Stimulated activated CD8-positive, alpha-beta memory T cell treated with anti-CD3 and anti-CD28 coated beads, Interleukin-12 subunit alpha, Interleukin-12 subunit beta, amount 100 ng/mL, for 1 hour (primary cell): ENCODE results near the gene HSPA6.
A peak's percentile ranks its signal among the peaks of the same experiment; 100 is the strongest.
"Not testable (repeated sequence)": the region's sequence is repeated elsewhere in the genome, so short reads cannot be mapped to it uniquely, and the experiment has no call there.

Experiments
- DNase-seq: peaks from one replicate; pipeline ENCODE4 v3.0.0-alpha.2; 2020; ENCODE audit warnings: low read depth

Gene HSPA6

GRCh38 chr1:161503394-161503748 lies 21.0 kb upstream of the HSPA6 start:
- no peak for DNase-seq

- no peak for DNase-seq
Observed at GRCh38 chr1:161505686-161506085, 18.7 kb upstream of the HSPA6 start.

DNA sequence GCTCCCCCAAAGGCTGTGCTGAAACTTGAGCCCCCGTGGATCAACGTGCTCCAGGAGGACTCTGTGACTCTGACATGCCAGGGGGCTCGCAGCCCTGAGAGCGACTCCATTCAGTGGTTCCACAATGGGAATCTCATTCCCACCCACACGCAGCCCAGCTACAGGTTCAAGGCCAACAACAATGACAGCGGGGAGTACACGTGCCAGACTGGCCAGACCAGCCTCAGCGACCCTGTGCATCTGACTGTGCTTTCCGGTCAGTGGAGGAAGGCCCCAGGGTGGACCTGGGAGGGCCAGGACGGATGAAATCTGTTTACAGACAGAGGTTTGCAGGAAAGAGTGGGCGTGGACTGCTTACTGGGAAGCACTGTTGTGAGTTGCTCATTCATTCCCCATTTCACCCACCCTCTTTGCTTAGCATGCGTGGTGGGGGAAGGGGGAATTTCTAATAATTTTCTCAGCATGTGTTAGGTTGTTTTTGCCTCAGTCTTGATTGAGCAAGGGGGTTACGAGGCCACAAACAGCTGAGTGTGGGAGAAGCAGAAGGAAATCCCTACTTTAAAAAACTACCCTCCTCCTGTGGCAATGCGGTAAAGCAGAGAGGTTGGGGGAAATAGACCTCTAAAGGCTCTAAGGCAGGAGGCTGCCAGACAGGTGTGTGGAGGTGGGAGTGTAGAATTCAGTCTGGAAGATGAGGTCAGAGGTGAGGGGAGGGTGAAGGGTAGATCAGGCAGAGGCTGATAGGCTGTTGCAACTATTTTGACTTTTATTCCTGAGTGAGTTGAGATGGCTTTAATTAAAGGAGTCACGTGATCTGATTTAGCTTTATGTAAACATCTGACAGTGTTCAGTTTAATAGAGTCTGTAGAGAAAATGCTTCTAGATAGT lies 17.8 kb upstream of the HSPA6 start:
- DNase-seq = no peak

GRCh38 chr1:161510477-161510876 lies 13.9 kb upstream of the HSPA6 start:
- no peak for DNase-seq

GRCh38 chr1:161511018-161511755 lies 13.2 kb upstream of the HSPA6 start:
- no peak for DNase-seq

DNA sequence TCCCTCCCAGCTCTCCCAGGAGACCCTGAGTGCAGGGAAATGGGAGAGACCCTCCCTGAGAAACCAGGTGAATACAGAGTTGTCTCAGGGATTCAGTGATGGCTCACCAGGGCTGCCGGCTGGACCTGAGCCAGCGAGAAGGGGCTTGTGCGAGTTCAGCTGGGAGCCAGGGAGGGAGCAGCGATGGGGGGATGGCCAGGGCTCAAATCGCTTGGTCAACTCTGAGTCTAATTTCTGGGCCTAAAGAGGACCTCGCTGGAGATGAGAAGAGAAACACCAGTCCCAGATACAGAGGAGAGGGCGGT lies 12.6 kb upstream of the HSPA6 start:
- DNase-seq = no peak

DNA sequence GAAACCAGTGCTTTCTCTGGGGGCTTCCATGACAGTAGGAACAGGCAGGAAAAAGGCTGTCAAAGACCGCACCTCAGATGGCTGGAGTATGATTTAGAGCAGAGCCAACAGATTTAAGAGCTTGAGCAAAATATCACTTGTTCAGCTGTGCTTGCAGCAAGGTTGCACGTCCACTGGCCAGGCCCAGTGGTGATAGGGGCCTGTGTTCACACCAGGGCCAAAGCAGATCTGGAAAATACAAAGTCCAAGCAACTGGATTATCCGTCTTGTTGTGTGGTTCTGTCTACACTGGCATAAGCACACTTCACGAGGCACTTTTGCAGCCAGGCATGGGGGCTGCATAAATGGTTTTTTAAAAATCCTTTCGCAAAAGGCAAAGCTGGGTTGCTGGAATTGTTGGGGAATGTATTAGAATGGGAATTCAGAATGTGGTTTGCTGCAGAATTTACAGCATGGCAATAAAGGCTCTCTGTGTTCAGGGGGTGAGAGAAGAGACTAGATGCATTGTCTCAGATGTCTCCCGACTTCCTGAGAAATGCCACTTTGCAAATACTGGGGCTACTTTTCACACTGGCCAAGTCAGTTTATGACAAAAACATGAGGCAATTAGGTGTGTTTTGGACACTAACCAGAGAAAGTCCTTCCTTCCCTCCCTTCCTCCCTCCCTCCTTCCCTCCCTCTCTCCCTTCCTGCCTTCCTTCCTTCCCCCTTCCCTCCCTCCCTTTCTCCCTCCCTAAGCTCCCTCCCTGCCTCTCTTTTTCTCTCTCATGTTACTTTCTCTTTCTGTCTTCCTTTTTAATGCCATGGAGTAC lies 11.5 kb upstream of the HSPA6 start:
- not testable (repeated sequence) for DNase-seq

DNA sequence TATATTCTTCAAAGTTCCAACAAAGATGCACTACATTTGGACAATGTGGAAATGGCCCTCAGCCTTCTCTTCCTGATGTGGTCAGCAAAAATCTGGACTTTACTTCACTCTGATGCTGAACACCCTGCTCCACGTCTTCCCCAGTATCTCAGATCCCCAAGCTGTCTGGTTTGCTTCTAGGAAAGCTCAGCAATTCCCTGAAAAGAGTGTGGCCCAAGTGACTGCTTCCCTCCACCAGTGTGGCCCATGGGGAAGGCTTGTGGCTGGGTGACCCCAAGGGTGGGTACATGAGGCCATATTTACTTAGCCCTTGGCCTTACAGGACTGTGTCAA lies 10.9 kb upstream of the HSPA6 start:
- DNase-seq = not testable (repeated sequence)

DNA sequence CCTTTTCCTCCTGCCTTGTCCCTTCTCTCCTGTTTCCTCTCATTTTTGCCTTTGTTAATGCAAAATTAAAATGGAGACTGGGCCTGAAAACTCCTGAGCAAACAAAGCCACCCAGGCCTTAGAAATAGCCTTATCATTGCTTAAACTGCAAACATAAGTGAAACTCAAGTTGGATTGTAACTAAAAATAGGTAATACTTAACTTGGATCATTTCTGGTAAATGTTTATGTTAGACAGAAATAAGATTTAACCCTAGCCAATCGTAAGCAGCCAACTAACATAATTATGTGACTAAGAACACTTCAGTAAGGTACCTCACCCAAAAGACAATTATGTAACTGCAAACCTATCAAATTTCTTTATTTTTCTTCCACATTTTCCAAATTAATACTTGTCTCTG lies 10.4 kb upstream of the HSPA6 start:
- DNase-seq = not testable (repeated sequence)

GRCh38 chr1:161523041-161523816 lies 1.1 kb upstream of the HSPA6 start:
- DNase-seq = not testable (repeated sequence)

- not testable (repeated sequence) for DNase-seq
Observed at GRCh38 chr1:161524742-161525291, 477 bp downstream of the HSPA6 start.

DNA sequence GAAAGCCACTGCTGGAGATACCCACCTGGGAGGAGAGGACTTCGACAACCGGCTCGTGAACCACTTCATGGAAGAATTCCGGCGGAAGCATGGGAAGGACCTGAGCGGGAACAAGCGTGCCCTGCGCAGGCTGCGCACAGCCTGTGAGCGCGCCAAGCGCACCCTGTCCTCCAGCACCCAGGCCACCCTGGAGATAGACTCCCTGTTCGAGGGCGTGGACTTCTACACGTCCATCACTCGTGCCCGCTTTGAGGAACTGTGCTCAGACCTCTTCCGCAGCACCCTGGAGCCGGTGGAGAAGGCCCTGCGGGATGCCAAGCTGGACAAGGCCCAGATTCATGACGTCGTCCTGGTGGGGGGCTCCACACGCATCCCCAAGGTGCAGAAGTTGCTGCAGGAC lies 981 bp downstream of the HSPA6 start:
- not testable (repeated sequence) for DNase-seq

DNA sequence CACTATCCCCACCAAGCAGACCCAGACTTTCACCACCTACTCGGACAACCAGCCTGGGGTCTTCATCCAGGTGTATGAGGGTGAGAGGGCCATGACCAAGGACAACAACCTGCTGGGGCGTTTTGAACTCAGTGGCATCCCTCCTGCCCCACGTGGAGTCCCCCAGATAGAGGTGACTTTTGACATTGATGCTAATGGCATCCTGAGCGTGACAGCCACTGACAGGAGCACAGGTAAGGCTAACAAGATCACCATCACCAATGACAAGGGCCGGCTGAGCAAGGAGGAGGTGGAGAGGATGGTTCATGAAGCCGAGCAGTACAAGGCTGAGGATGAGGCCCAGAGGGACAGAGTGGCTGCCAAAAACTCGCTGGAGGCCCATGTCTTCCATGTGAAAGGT lies 1.6 kb downstream of the HSPA6 start:
- not testable (repeated sequence) for DNase-seq

DNA sequence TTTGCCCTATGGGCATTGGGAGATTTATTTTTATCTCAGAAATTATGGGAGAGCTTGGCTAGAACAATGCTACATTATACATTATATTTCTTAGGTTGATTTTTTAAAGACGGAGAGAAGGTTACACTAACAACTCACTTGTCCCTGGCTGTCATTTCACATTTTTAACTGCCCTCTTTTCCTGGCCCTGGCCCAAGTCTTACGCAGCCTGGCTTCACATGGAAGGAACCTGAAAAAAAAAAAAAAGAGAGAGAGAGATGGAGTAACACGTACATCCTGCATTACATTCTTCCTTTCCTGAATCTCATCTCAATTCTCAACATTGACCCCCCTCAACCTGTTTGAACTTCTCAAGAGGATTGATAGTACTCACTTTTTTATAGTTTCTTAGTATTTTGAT lies 4.2 kb downstream of the HSPA6 start:
- not testable (repeated sequence) for DNase-seq

DNA sequence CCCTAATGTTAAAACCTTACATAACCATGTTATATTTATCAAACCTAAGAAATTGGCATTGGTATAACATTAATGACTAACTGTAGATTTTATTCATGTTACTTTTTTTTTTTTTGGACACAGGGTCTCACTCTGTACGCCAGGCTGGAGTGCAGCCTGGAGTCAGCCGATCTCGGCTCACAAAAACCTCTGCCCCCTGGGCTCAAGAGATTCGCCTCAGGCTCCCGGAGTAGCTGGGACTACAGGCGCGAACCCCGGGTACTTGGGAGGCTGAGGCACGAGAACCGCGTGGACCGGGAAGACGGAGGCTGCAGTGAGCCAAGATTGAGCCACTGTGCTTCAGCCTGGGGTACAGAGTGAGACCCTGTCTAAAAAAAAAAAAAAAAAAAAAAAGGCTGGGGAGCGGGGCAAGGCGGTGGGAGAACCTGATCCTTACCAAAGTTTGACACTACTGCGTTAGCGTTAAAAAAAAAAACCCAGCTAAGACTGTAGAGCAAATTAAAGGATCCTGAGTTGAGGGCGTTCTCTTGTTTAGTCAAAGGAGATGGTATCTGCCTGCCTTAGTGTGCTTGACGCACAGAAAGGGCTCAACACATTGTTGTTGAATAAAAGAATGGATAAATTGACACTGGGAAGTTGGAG lies 5.2 kb downstream of the HSPA6 start:
- DNase-seq = not testable (repeated sequence)

DNA sequence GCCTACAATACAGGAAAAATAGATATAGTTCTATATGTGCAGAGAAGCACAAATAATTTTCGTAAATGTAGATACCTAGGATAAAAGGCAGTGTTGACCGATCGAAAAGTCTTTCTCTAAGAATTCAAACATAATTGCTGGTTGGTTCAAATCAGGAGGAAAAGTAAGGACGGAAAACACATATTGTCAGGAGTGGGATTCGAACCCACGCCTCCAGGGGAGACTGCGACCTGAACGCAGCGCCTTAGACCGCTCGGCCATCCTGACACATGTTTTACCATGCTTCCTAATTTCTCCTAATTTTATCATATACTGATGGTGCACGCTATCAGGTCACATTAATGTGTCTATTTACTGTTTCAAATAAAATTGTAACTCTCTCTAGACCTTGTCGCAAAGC lies 5.8 kb downstream of the HSPA6 start:
- DNase-seq = peak; percentile 57

DNA sequence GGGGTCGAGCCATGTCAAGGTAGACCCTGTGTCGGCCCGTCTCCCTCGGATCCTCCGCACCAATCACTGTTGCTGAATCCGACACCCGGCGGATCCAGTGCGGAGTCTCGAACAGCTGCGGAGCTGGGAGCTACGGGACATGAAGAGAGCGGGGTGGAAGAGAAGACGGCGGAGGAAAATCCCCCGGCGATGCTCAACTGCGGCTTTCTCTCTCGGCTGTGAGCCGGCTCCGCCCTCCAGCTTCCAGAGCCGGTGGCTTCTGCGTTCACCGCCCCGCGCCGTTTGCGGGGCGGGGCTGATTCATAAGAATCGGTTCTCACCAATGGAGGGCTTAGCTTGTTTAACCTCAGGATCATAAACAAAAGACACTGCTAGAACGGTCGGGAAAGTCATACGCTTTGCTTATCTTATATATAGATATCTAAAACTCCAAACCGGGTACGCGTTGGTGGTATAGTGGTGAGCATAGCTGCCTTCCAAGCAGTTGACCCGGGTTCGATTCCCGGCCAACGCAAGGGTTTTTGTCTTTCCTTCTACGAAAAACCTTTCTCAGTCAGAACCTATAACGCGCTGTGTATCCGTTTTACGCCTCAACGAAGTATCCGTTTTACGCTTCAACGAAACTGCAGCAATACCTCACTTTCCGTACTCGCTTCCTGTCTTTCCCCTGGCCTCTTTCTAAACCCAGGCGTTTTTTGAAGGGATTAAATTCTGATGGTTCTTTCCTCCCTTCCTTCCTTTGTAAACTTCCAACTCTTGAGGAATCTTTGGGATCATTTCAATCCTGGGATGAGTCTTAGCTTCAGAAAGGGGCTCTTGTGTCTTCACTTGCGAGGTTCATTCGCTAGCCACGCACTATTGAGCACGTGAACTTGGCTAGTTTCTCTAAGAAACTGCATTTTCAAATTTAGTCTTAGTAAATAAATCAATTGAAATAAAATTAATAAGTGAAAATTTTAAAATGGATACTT lies 6.6 kb downstream of the HSPA6 start:
- DNase-seq = peak; percentile 90

- no peak for DNase-seq
Observed at GRCh38 chr1:161531986-161532643, 7.8 kb downstream of the HSPA6 start.
